ENCODE results near the gene DMRTB1.

DMRTB1 gene

DNA sequence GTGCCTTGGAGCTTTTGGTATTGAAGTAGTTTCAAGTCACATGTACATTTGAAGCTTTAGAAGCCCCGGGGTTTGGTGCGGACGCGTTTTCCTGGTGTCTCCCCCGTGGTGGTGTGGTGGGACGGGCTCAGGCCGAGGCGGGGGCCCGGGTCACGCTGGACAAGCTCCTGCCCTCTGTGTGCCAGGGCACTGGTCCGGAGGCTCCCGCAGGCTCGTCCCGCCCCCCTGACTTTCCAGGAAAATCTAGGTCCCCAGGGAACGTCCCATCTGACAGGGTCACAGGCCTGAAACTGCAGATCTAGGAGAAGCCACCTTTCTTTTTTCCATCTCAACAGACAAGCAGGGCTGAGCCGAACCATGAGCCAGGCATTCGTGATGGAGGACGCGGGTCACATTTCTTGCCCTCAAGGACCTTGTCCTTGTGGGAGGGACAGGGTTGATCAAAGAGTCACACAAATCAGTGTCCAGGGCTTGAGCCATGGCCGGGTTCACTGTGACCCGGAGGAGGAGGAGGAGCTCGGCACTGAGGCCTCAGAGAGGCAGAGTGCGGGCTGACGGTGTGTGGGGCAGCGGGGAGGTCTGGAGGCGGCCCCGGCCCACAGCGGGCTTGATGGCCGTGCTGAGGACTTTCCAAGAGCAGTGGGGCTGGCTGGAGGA is 1.6 kb downstream of the DMRTB1 start:
- TF ChIP-seq, protein P1, sequence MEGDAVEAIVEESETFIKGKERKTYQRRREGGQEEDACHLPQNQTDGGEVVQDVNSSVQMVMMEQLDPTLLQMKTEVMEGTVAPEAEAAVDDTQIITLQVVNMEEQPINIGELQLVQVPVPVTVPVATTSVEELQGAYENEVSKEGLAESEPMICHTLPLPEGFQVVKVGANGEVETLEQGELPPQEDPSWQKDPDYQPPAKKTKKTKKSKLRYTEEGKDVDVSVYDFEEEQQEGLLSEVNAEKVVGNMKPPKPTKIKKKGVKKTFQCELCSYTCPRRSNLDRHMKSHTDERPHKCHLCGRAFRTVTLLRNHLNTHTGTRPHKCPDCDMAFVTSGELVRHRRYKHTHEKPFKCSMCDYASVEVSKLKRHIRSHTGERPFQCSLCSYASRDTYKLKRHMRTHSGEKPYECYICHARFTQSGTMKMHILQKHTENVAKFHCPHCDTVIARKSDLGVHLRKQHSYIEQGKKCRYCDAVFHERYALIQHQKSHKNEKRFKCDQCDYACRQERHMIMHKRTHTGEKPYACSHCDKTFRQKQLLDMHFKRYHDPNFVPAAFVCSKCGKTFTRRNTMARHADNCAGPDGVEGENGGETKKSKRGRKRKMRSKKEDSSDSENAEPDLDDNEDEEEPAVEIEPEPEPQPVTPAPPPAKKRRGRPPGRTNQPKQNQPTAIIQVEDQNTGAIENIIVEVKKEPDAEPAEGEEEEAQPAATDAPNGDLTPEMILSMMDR (IDR thresholded peaks at IDR 0.05): no peak

DNA sequence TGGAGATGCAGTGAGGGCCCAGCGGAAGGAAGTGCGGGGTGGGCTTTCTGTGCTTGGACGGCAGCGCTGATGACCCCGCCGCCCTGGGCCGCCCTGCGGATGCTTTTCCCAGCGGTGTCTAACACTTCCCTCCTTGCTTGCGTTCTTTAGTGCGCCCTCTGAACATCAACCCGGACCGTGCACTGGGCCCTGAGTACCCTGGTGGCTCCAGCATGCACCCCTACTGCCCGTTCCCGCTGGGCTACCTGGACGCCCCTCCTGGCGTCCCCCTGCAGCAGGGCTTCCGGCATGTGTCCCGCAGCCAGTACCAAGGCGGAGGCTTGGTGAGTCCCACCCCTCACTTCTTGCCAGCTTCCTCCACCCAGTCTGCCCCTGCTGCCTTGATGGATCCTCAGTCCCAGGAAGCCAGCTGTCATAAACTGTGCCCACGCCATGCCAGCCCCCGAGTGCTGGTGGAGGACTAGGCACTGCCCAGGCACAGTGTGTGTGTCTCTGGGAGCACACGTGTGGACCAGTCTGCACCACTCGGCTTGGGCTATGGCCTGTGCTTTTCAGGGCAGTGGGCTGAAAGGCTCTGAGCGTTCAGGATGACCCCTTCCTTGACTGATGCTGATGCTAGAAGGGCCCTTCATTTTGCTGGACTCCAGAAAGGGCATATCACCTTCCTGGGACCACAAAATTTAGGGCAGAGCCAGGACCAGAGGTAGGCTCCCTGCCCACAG is 2.3 kb downstream of the DMRTB1 start:
- TF ChIP-seq, protein P1 (IDR thresholded peaks at IDR 0.05): no peak

DNA sequence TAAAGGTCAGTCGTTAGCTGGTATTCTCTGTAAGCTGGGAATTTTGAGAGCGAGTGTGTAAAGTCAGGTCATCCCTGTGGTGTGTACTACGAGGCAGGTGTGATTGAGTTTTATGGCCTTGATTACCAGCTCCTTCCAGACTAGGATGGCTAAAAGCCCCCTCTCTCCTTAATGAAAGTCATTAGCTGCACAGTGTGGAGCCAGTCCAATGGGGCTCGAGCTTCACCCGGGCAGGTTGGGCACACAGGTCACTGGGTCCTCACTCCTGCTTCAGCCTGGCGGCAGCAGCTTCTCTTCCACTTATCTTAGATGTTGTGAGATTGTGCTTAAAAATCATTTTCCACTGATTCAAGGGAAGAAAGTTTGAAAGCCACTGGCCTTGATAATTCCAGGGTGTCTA is 3.0 kb downstream of the DMRTB1 start:
- TF ChIP-seq, protein P1 (IDR thresholded peaks at IDR 0.05): no peak

DNA sequence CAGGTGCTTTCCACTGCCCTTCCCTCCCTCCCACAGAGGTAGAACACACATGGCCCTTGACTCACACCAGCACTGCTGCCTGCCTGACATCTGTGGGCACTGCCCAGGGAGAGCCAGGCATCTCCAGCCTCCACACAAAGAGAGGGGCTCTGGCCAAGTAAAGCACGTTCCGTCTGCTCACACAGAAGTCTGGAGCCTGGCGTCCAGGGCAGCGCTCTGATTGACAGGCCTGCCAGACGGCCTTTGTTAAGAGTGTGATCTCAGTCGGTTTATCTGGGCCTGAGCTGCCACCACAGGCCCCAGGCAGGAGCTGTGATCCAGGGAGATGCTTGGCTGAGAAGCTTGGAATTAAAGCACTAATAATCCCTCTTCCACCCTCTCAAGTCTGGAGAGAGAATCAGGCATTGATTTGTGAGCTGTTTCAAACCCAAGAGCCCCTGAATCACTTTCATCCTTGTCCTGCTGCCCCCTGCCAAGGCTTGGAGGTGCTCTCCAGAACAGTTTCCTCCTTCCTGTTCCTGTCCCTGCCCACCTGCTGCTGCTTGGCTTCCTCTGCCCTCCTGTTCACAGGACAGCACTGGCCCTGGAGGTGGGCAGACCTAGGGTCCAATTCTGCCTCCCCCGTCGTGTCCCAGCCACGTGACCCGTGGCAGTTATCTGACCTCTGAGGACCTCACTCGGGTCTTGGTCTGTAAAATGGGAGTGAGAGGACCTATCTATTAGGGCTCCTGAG is 3.7 kb downstream of the DMRTB1 start:
- TF ChIP-seq, protein P1 (IDR thresholded peaks at IDR 0.05): no peak

DNA sequence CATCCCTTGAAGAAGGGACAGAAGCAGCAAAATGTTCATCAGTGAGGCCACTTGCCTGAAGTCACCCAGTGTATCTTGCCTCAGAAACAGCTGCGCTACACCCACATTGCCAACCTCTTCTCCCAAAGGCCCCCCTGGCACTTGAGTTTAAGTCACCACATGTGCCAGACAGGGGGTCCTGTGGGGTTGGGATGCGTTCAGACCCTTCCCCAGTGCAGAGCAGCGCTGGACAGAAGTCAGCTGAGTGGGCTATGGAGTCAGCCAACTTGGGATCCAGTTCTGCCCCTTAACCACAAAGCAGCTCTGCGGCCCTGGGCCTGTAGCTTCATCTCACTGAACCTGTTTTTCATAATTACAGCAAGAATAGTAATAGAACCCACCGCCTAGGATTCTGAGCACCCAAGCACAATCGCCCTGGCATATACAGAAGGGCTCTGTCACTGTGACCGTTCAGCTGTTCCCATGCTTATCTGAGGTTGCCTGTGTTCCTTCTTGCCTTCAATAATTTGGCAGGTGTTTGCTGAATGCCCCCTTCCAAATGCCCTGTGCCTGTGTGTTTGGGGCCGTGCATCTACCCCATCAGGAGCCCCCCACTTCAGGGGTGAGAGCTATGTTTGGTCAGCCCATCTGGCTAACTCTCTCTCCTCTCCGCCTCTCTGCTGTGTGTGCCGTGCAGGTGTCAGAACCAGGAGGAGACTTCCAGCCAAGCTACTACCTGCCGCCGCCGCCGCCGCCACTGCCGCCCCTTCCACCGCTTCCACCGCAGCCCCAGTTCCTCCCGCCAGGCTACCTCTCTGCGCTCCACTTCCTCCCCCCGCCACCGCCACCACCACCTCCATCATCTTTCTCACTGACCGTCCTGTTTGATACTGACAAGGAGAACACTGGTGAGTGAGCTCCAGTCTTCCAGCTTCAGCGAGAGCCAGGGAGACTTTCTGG is 5.0 kb downstream of the DMRTB1 start:
- TF ChIP-seq, protein P1 (IDR thresholded peaks at IDR 0.05): no peak

DNA sequence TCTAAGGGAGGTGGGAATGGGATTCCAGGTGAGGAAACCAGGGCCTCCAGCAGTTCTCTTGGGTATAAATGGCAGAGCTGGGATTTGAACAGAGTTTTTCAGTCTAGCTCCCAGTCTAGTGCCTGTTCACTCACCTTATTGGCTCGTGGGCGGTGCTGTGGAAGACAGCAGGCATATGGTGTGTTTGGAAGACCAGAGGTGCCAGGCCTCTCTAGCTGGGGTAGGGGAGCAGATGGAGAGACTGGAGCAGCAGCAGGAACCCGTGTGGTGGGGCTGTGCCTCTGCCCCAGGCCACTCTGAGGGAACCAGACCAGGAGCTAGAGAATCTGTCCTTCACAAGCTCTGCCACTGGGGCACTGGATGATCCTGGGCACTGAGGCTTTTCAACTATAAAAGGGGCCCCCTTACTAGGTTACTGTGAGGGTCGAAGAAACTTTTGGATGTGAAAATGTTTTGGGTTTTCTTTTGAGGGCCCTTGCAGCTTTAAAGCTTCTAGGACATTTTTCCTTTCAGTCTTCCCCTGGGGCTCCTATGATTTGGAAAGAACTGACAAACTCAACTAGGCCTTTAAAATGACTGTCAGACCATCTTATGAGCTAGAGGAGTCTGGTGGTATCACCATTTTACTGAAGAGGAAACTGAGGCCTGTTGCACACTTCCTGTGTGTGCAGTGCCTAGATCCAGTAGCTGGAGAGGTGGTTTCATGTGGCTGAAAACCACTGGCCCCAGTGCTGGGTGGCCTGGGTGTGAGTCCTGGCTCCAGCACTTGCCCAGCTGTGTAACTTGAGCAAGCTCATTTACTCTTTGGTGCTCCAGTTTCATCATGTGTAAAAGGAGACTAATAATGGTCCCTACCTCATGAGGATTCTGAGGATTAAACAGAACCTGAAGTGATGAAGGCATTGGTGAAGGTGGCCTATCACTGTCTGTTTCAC is 6.1 kb downstream of the DMRTB1 start:
- TF ChIP-seq, protein P1 (IDR thresholded peaks at IDR 0.05): no peak

Data from LNCAP (cell line).